ENCODE measurements around the gene LRRC3C. TPM values are rescaled to one million over a fixed set of nuclear protein-coding genes. Genes with fewer than 3 reads are reported as not detected.
"Not testable (repeated sequence)": the region's sequence is repeated elsewhere in the genome, so short reads cannot be mapped to it uniquely, and the experiment has no call there.

Gene LRRC3C, protein sequence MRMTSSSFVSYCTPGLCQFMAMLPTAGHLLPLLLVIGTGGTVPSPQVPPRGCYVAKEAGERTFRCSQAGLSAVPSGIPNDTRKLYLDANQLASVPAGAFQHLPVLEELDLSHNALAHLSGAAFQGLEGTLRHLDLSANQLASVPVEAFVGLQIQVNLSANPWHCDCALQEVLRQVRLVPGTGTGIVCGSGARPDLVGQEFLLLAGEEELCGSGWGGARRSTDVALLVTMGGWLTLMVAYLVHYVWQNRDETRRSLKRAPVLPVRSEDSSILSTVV
- not detected for polyA plus RNA-seq (ENCODE audit: insufficient read length)

DNA sequence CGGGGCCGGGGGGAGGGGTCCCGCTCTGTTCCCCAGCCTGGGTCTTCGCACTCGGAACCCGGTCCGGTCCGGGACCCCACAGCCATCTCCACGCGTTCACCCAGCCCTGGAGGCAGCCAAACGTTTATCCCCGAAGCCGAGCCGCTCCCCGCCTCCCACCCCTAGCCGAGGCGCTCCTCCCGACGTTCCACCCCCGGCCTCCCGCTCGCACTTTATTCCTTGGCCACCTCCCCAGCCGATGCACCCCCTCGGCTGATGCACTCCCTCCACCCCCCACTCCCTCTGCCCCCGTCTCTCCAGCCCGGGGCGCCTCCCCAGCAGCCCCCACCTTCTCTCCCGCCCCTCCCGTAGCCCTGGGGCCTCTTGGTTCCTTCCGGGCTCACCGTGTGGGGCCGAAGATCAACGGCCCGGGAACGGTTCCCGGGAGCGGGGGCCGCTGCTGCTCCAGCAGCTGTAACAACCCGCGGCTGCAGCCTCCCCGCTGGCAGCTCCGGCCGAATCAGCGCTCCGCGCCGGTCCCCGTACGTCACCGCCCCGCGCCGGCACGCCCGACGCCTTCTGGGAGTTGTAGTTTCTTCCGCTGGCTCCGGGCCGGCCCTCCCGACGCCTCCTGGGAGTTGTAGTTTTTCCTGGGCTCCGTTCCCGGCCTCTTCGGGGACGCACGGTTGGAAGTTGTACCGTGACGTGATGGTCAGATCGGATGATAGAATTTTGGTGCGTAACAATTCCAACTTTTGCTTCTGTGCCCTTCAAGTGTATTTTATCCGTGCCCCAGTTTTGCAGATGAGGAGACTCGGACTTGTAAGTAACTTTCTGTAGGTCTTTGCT is at the start of gene LRRC3C, which contains the start of gene ORMDL3:
Gene LRRC3C, plus strand, starts transcription at position 632 of the 828 bp plus-strand sequence. CDS start 13,792 bp downstream, outside the sequence.
Gene ORMDL3, minus strand, starts transcription at position 501 of the 828 bp plus-strand sequence. CDS start 3,398 bp downstream, outside the sequence.
- peak; percentile 96 for DNase-seq

DNA sequence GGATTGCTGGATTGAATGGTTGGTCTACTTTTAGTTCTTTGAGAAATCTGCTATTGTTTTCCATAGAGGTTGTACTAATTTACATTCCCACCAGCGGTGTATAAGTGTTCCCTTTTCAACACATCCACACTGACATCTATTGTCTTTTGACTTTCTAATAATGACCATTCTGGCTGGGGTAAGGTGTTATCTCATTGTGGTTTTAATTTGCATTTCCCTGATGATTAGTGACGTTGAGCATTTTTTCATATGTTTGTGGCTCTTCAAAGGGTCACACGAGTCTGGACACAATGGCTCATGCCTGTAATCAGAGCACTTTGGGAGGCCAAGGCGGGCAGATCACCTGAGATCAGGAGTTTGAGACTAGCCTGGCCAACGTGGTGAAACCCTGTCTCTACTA is 41.4 kb upstream of the LRRC3C start:
- not testable (repeated sequence) for DNase-seq

DNA sequence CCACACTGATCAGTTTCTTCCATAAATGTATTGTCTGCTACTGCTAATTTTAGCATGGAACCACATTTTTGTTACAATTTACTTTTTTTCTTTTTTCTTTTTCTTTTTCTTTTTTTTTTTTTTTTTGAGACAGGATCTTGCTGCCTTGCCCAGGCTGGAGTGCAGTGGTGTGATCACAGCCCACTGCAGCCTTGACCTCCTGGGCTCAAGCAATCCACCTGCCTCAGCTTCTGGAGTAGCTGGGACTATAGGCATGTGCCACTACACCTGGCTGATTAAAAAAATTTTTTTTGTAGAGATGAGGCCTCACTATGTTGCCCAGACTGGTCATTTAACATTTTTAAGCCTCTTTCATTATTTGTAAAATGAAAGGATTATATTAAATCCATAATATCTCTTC is 40.5 kb upstream of the LRRC3C start:
- no peak for DNase-seq

DNA sequence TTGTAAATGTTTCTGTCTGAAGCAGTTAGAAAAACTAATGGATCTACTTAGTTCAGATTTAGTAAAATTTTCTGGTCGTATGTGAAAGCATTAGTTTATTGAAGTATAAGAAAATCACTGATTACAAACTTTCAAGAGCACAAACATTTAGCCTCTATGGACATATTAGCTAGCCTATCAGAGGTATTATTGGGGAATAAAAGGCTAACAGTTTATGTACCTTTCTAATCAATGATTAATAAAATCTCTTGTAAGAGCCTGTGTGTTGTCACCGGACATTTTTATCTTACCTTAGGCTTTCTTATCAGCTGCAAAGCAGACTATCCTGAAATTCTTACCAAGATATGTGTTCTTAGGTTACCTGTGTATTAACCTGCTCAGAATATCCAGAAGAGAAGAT is 38.3 kb upstream of the LRRC3C start:
- no peak for DNase-seq

DNA sequence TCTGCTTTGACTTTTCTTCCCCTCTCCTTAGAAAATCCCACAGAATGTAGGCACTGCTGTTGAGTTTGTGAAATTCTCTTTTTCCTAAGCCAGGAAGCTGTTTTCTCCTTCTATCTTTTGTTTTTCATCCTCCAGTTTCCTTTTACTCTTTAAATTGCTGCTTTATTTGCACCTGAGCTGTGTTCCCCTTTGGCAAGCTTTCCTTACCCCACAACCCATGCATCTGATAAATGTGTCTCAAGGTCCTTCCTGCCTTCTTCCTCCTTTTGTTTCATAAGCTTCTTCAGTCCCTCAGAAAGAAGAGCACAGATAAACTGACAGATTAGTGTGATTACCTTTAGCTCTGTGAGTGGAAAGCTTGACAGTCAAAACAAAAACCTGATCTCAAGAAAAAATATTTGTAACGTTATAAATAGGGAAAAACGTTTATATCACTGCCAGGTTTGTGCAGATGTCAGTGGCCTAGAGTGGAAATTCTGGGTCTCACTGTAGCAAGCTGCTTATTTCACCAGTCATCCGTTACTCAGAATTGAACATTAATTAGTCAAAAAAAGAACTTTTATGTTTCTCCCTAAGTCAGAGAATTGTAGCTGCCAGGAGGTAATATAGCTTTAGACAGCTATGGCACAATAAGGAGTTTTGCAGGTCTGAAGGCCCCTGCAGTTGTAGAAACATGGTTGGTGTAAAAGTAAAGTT is 32.7 kb upstream of the LRRC3C start:
- no peak for DNase-seq

DNA sequence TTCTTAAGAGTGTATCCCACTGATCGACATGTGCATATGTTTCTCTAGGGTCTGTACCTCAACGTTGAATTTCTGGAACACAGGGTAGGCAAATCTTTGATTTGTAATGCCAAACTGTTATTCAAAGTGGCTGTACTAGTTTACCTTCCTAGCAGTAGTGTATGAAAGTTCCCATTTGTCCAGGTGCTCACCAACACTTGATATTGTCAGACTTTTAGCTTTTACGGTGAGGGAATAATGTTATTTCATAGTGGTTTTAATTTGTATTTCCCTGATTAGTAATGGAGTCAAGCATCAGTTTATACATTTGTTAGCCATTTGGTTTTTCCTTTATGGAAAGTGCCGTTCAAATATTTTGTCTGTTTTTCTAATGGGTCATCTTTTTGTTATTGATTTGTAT is 29.4 kb upstream of the LRRC3C start:
- no peak for DNase-seq

DNA sequence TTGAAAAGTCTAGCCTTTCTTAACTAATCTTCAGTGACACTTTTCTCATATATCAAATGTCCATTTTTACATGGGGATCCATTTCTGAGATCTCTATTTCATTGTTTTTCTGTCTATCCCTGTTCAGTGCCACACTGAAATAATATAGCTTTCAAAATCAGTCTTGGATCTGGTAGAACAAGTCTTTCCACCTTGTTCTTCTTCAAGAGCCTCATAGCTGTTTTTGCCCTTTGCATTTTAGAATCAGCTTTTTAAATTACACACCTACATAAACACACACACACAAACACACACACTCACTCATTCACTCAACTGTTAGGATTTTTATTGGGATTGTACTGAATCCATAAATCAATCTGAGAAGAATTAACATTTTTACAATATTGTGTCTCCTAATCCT is 28.3 kb upstream of the LRRC3C start:
- DNase-seq = no peak

DNA sequence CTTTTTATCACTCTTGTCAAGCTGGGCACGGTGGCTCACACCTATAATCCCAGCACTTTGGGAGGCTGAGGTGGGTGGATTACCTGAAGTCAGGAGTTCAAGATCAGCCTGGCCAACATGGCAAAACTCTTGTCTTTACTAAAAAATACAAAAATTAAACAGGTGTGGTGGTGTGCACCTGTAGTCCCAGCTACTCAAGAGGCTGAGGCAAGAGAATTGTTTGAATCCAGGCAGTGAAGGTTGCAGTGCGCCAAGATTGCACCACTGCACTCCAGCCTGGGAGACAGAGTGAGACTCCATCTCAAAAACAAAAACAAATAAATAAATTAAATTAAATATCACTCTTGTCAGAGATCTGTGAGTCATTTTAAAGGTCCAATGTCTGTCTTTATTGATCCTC is 25.5 kb upstream of the LRRC3C start:
- not testable (repeated sequence) for DNase-seq

DNA sequence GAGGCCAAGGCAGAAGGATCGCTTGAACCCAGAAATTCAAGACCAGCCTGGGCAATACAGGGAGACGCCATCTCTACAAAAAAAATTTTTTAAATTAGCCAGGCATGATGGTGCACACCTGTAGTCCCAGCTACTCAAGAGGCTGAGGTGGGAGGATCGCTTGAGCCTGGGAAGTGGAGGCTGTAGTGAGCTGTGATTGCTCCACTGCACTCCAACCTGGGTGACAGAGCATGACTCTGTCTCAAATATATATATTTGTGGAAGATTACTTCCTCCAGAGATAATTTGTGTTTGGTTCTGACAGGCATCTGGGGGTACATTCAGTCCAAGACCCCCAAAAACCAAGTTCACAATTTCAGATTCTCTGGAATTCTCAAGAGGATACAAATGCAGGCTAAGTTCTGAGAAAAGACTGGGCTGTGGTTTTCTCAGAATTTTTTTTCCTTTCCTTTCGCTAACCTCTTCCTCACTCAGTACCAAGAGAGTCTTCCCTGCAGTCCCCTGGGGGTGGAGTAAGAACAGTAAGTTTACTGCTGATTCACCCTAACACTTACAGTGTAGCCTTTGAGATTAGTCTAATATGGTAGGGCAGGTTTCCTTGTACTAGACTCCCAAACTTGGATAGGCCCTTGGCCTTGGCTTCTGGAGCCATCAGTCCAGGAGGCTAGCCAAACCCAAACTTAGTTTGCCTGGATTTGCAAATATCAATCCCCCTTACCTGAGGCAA is 24.2 kb upstream of the LRRC3C start:
- DNase-seq = no peak

DNA sequence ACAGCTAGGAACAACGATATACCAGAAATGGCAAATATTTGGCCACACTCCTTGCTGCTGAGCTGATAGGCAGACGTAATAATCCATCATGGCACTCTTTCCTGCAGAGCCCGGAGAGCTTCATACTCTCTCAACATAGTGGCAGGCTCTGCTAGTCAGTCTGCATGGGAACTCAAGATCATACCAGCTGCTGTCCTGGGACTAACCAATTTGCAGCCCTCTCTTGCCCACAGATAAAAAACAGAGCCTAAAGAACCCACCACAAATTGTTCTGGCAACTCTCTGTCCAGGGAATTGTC is 22.6 kb upstream of the LRRC3C start:
- DNase-seq = no peak

DNA sequence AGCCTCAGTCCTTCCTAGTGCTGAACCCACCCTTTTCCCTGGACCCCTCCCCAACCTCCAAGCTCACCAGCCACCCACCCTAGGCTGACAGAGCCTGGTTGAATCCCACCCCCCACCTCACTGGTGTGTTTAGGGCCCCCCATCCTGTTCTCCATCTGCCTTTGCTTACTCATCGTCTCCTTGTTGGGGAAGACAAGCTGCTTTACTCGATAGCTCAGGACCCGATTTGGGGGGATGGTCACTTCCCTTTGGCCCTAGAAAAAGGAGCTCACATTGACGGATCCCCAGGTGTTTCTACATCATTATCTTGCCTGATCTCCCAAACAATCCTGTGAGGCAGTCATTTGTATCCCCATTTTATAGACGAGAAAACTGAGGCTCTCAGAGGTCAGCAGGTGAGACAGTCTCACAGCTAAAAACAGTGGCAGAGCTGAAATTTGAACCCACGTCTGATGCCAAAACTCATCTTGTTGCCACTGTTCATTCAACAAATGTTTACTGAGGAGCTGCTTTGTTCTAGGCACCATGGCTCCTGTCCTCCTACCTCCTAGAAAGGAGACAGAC is 18.7 kb upstream of the LRRC3C start:
- DNase-seq = no peak

DNA sequence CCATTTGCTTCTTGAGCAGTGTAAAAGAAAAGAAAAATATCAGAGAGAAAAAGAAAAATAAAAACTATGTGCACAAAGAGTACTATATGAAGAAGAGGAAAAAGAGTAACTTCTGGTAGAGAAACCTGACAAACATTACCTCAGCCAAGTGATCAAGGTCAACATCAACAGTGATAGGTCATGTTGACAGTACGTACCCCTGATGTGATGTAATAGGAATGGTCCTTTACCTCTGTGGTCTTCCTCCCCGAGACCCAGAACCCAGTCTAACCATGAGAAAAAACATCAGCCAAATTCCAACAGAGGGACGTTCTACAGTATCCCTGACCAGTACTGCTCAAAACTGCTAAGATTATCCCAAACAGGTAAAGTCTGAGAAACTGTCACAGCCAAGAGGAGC is 13.5 kb upstream of the LRRC3C start:
- no peak for DNase-seq

DNA sequence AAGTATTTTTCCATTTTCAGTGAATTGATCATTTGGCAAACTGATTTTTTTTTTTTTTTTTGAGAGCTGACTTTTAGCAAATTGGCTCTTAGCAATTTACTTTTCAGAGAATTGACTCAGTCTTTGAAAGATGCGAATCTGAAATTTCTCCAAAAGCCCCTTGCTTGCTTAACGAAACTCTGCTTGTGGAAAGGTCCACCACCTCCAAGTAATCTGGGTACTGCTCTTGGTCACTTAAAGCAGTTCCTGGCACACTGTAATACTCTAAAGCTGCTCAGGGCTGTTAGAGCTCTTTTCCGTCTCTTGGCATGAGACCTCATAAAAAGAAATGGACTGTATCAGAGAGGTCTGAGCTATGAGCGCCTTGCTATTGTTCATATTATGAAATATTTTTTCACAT is 12.0 kb upstream of the LRRC3C start:
- no peak for DNase-seq

DNA sequence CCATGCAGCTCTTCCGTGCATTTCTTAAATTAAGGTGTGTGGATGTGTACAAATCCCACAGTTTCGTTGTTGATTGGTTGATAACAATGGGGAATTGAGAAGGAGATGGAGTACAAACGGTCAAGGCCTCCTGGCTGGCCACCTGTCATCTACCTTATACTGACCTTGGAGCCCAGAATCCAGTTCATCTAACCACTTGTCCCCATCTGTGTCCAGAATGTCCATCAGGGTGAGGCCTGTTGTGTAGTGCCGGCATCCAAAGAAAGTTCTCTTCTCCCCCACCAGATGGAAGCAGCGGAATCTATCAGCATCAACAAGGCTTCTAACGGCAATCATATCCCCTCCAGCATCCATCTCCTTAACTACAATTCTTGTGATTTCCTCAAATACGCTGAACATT is 10.6 kb upstream of the LRRC3C start:
- no peak for DNase-seq

DNA sequence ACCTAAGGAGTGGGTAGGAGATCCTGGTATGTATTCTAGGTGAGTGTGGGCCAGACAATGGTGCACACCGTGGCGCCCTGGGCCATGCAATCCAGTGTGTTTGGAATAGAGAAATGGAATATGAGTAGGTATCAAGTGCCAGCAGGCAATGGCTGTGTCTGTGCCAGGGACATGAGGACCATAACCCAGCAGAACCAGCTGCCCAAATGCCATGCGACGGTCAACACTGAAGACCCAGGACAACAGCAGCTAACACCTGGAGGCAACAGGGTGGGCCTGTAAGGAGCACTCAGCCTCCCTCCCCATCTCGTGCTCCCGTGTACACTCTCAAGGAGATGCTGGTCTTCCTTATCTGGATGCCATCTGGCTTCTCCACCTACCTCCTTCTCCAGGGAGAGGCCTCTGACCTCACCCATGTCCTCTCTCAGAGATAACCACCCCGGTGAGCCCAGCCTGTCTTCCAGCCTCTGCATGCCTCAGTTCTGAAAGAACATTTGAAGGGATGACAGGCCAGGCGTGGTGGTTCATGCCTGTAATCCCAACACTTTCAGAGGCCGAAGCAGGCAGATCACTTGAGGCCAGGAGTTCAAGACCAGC is 8.3 kb upstream of the LRRC3C start:
- DNase-seq = no peak

DNA sequence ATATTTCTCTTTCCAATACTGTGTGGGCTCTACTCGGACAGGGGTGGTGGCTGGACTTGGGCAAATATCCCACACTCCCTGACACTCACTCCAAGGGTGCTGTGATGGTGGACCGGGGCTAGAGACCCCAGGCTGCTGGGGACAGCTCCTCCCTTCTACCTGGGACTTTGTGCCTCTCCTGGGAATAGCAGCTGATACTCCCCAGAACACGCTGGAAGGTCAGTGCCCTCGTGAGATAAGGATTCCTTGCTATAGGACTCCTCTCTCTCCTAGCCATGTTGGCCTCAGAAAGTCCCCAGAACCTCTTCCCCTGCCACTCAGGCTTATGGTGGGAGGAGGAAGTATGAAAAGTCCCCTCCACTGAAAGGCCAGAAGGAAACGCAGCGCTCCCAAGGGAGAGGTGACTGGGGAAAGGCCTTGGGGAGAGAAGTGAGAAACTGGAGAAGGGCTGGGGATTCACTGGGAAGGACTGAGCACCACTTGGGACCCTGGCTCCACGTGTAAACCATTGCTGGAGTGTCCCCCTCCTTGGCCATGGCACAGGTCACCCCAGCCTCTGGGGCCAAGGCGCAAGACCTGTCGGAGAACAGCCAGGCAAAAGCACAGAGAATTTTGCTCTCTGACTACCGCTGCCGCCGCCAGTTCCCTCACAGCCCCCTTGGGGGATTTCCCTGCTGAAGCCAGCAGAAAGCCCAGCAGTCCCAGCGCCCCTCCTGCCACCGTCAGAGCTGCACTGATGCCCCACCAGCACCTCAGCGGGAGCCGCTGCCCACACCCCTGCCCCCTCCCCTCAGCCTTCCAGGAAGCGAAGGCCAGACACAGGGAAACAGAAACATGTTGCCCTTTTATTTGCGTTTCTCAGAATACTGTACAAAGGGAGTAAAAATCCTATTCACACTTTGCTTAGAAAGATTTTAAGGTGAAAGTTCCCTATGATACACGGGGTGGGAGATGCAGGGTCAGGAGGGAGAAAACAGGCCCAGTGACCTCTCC is 7.0 kb upstream of the LRRC3C start:
- DNase-seq = no peak

DNA sequence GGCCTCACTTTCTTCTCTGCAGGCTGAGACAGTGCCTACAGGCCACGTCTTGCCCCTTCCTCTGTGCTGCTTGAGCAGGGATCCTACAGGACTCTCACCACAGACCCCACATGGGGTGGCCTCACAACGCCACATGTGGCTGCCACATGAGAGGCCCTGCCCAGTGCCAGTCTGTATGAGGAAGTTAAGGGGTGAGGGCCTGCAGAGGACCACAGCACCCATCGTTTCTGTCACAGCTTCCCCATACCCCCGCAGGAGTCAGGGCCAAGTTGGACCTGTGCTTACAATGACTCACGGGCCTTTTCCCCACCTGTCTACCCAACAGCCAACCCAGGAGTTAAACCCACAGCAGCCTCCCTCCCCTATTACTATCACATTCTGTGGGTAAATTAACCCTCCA is 6.2 kb upstream of the LRRC3C start:
- DNase-seq = no peak

DNA sequence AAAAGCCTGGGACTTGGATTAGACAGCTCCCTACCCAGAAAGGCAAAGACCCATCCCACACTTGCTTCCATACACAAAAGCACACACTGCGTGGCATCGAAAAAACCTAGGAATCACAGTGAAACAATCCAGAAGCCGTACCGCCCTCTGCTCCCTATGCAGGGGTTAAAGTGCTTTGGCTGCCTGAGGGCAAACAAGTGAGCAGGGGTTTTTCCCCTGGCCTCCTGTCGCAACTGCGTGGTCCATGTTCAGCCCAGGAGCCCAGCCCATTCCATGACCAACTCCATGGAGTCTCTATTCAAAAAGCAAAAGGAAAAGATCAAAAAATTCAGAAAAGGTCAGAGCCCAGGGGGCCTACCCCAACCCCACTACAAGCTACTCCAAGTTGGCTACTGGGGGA is 5.5 kb upstream of the LRRC3C start:
- DNase-seq = no peak

DNA sequence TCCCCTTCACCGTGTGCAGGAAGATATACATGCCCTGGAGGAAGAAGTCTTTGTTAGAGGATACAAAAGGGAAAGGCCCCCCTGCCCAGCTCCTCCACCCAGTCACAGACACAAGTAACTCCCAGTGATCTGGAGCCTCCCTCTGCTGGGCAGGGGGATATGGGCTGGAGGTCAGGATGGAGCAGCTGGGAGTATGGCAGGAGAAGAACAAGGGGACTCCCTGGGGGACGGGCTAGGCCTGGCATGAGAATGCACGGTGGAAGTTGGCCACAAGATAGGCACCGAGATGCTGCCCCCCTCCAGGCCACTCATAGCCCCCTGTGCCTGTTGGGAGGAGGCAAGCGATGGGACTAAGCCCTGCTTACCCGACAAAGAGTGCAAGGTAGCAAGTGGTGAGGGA is 4.3 kb upstream of the LRRC3C start:
- DNase-seq = no peak

DNA sequence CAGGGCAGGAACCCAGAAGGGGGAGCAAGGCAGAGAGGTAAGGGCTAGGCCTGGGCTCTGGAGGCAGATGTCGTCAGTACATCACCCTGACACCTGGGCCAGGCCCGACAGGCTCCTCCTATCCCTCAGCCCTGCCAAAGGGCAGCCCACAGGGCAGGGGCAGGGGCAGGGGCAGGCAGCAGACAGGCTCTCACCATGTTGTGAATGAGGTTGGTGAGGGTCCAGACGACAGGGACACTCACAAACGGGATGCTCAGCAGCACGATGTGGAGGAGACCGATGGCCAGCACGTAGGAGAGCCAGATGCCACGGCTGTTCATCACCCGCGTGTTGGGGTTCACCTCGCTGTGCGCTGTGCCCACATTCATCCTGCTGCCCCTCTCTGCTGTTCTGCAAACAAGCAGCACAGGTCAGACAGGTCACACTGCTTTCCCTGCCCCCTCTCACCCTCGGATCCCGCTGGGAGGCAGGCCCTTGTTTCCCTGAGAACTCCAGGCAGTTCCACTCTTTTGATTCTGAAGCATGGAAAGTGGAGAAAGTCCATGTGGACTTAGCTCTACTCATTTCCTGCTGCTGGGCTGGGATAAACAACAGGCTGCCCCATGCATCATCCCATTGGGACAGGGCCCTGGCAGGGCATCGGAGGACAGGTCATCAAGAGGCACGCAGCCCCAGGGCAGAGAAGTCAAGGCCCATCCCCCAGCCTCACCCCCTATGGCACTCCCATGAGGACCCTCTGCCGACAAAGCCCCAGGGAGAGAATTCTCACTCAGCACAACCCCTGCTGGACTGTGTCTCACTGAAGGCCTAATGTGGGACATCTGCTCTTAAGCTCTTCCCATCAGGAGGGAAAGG is 3.5 kb upstream of the LRRC3C start:
- no peak for DNase-seq

All from hindlimb muscle (tissue), 1 donor.